Naive thymus-derived CD8-positive, alpha-beta T cell (primary cell): ENCODE data around the gene SIPA1L3. TPM values are rescaled to one million over a fixed set of nuclear protein-coding genes. Genes with fewer than 3 reads are reported as not detected.

ENCODE experiments used
- ATAC-seq, 2 donors: fragments of 150-1000 bp; cut with Tn5 transposase in 1 of 2; sonication (Bioruptor Pico), chemical (Tn5 transposase) in 1 of 2; 1 replicate in 1 of 2; 2 replicates in 1 of 2; pipeline ENCODE4 v1.10.0; 2021; ENCODE audit warnings: mild to moderate bottlenecking in 2 of 2, moderate library complexity in 2 of 2
- POLR2A ChIA-PET: fragments of 350-600 bp; sonication (Branson Sonifier 250); formaldehyde crosslinking; loops from one replicate; lab custom pipeline; 2021; ENCODE audit warnings: antibody characterized with exemption; lab: Charles Lee
- DNase-seq, 10 donors: peaks; one replicate each; pipeline versions ENCODE4 v3.0.0 to v3.0.0-alpha.2; 2020 to 2022
- H3K27ac Mint-ChIP-seq, 10 donors: one replicate each; pipeline ENCODE4 v1.8.0; 2020 to 2022; ENCODE audit warnings: mild to moderate bottlenecking in 10 of 10, mixed read lengths in 10 of 10, moderate library complexity in 4 of 10, inconsistent platforms in 1 of 10
- H3K27me3 Mint-ChIP-seq, 5 donors: one replicate each; pipeline ENCODE4 v1.8.0; 2021 to 2022; ENCODE audit warnings: mixed read lengths in 5 of 5
- H3K36me3 Mint-ChIP-seq, 3 donors: one replicate each; pipeline ENCODE4 v1.8.0; 2020 to 2022; ENCODE audit warnings: mixed read lengths in 3 of 3, mild to moderate bottlenecking in 2 of 3, inconsistent platforms in 1 of 3
- H3K4me1 Mint-ChIP-seq, 4 donors: one replicate each; pipeline ENCODE4 v1.8.0; 2021 to 2022; ENCODE audit warnings: mixed read lengths in 4 of 4
- H3K4me3 Mint-ChIP-seq, 10 donors: one replicate each; pipeline ENCODE4 v1.8.0; 2020 to 2022; ENCODE audit warnings: mild to moderate bottlenecking in 10 of 10, mixed read lengths in 10 of 10, moderate library complexity in 6 of 10, inconsistent platforms in 1 of 10
- H3K9me3 Mint-ChIP-seq, 9 donors: one replicate each; pipeline ENCODE4 v1.8.0; 2020 to 2022; ENCODE audit warnings: mixed read lengths in 9 of 9, mild to moderate bottlenecking in 3 of 9, inconsistent platforms in 1 of 9, moderate library complexity in 1 of 9
- polyA plus RNA-seq, 3 donors: library from polyadenylated mRNA; unstranded; fragments of 300-500 nt; fragmentation: Illumina TruSeq; gene quantifications; one replicate each; pipeline ENCODE4 v1.2.3, GENCODE V29; 2021
- total RNA-seq, 8 experiments: library from RNA in 2 of 8; stranded (reverse) in 2 of 8; gene quantifications; one replicate each; pipeline ENCODE4 v1.2.3 and lab custom pipeline; 2021 to 2026

Gene SIPA1L3
- total and polyA plus RNA-seq, 5 experiments from 2014 or later, result 0.66 to 34.5 (median 1.6) TPM

GRCh38 chr19:38158730-38159129 lies 251.7 kb downstream of the SIPA1L3 start:
- H3K36me3 Mint-ChIP-seq, result peaks cover 15 to 68% (median 59%) of the 10 kb centered on the region in 3 donors
- no peaks in the 10 kb centered on the region for H3K27me3 Mint-ChIP-seq
- H3K4me3 Mint-ChIP-seq, result no peak overlapping the region
- H3K27ac Mint-ChIP-seq, result no peak overlapping the region
- H3K4me1 Mint-ChIP-seq, result peaks cover 0 to 3% (median 0%) of the 10 kb centered on the region in 4 donors
- peaks cover 0 to 20% (median 6%) of the 10 kb centered on the region in 9 donors for H3K9me3 Mint-ChIP-seq
- no peak for ATAC-seq
- no peak for DNase-seq
- POLR2A ChIA-PET, result no interaction called here

- POLR2A ChIA-PET, result no interaction called here
- H3K36me3 Mint-ChIP-seq, result peaks cover 20 to 79% (median 69%) of the 10 kb centered on the region in 3 donors
- no peak overlapping the region for H3K4me3 Mint-ChIP-seq
- peaks cover 0 to 3% (median 0%) of the 10 kb centered on the region in 4 donors for H3K4me1 Mint-ChIP-seq
- no peaks in the 10 kb centered on the region for H3K27me3 Mint-ChIP-seq
- H3K27ac Mint-ChIP-seq, result no peak overlapping the region
- no peak for DNase-seq
- H3K9me3 Mint-ChIP-seq, result peaks cover 0 to 20% (median 6%) of the 10 kb centered on the region in 9 donors
- ATAC-seq, result no peak
Observed at GRCh38 chr19:38162094-38162493, 255.1 kb downstream of the SIPA1L3 start.

- DNase-seq, result no peak
- H3K27me3 Mint-ChIP-seq, result no peaks in the 10 kb centered on the region
- POLR2A ChIA-PET, result no interaction called here
- no peak for ATAC-seq
- H3K4me1 Mint-ChIP-seq, result peaks cover 0 to 3% (median 0%) of the 10 kb centered on the region in 4 donors
- H3K9me3 Mint-ChIP-seq, result peaks cover 0 to 20% (median 6%) of the 10 kb centered on the region in 9 donors
- H3K27ac Mint-ChIP-seq, result no peak overlapping the region
- peaks cover 20 to 81% (median 68%) of the 10 kb centered on the region in 3 donors for H3K36me3 Mint-ChIP-seq
- H3K4me3 Mint-ChIP-seq, result no peak overlapping the region
Observed at GRCh38 chr19:38162632-38163031, 255.6 kb downstream of the SIPA1L3 start.

GRCh38 chr19:38163419-38164290 lies 256.6 kb downstream of the SIPA1L3 start:
- Mint-ChIP-seq H3K27me3 (no peaks in the 10 kb centered on the region), H3K4me1 (no peaks in the 10 kb centered on the region), H3K27ac (no peak overlapping the region), H3K36me3 (peaks cover 15 to 79% (median 65%) of the 10 kb centered on the region in 3 donors), H3K4me3 (no peak overlapping the region), H3K9me3 (peaks cover 0 to 20% (median 6%) of the 10 kb centered on the region in 9 donors)
- ATAC-seq, result no peak
- DNase-seq, result no peak
- POLR2A ChIA-PET, result no interaction called here

- POLR2A ChIA-PET, result no interaction called here
- H3K36me3 Mint-ChIP-seq, result peaks cover 14 to 78% (median 60%) of the 10 kb centered on the region in 3 donors
- H3K4me1 Mint-ChIP-seq, result no peaks in the 10 kb centered on the region
- peaks cover 0 to 20% (median 6%) of the 10 kb centered on the region in 9 donors for H3K9me3 Mint-ChIP-seq
- no peak overlapping the region for H3K4me3 Mint-ChIP-seq
- DNase-seq, result no peak
- ATAC-seq, result no peak
- no peak overlapping the region for H3K27ac Mint-ChIP-seq
- H3K27me3 Mint-ChIP-seq, result no peaks in the 10 kb centered on the region
Observed at GRCh38 chr19:38164526-38164925, 257.5 kb downstream of the SIPA1L3 start.

GRCh38 chr19:38165335-38165734 lies 258.3 kb downstream of the SIPA1L3 start:
- DNase-seq (no peak), ATAC-seq (no peak)
- no peaks in the 10 kb centered on the region for H3K4me1 Mint-ChIP-seq
- H3K27ac Mint-ChIP-seq, result peak overlapping the region in 1 of 10 donors; percentile 42
- no peak overlapping the region for H3K4me3 Mint-ChIP-seq
- H3K9me3 Mint-ChIP-seq, result peaks cover 0 to 20% (median 6%) of the 10 kb centered on the region in 9 donors
- POLR2A ChIA-PET, result no interaction called here
- H3K36me3 Mint-ChIP-seq, result peaks cover 14 to 79% (median 59%) of the 10 kb centered on the region in 3 donors
- H3K27me3 Mint-ChIP-seq, result no peaks in the 10 kb centered on the region

- Mint-ChIP-seq H3K9me3 (no peaks in the 10 kb centered on the region), H3K27me3 (no peaks in the 10 kb centered on the region), H3K4me3 (no peak overlapping the region), H3K27ac (no peak overlapping the region), H3K4me1 (no peaks in the 10 kb centered on the region), H3K36me3 (peaks cover 6 to 51% (median 36%) of the 10 kb centered on the region in 3 donors)
- no peak for DNase-seq
- POLR2A ChIA-PET, result no interaction called here
- no peak for ATAC-seq
Observed at GRCh38 chr19:38168637-38169036, 261.6 kb downstream of the SIPA1L3 start.

- ATAC-seq (no peak), DNase-seq (no peak)
- Mint-ChIP-seq H3K27ac (no peak overlapping the region), H3K4me1 (no peaks in the 10 kb centered on the region), H3K4me3 (no peak overlapping the region), H3K9me3 (no peaks in the 10 kb centered on the region), H3K36me3 (peaks cover 1 to 37% (median 23%) of the 10 kb centered on the region in 3 donors), H3K27me3 (no peaks in the 10 kb centered on the region)
- POLR2A ChIA-PET, result no interaction called here
Observed at GRCh38 chr19:38170334-38170733, 263.3 kb downstream of the SIPA1L3 start.

GRCh38 chr19:38172001-38172400 lies 265.0 kb downstream of the SIPA1L3 start:
- no peak for DNase-seq
- Mint-ChIP-seq H3K27me3 (no peaks in the 10 kb centered on the region), H3K27ac (peak overlapping the region in 2 of 10 donors; percentile 41 to 45), H3K4me1 (no peaks in the 10 kb centered on the region), H3K4me3 (no peak overlapping the region), H3K9me3 (no peaks in the 10 kb centered on the region), H3K36me3 (peaks cover 0 to 22% (median 15%) of the 10 kb centered on the region in 3 donors)
- POLR2A ChIA-PET, result no interaction called here
- no peak for ATAC-seq

GRCh38 chr19:38173291-38174041 lies 266.5 kb downstream of the SIPA1L3 start:
- no peak for DNase-seq

GRCh38 chr19:38175422-38175821 lies 268.4 kb downstream of the SIPA1L3 start:
- Mint-ChIP-seq H3K27me3 (no peaks in the 10 kb centered on the region), H3K4me3 (no peak overlapping the region), H3K27ac (no peak overlapping the region), H3K9me3 (peaks cover 0 to 27% (median 8%) of the 10 kb centered on the region in 9 donors), H3K36me3 (peaks cover 9 to 27% (median 18%) of the 10 kb centered on the region in 3 donors), H3K4me1 (no peaks in the 10 kb centered on the region)
- ATAC-seq (no peak), DNase-seq (no peak)
- POLR2A ChIA-PET, result no interaction called here

More at GRCh38 chr19:38173291-38174041, 266.5 kb downstream of the SIPA1L3 start:
- POLR2A ChIA-PET, result interaction anchor here (0.6 kb wide), 1 partner anchor 8 kb away, joined by 4 read pairs; no protein-coding TSS in a partner anchor
- peaks cover 0 to 8% (median 0%) of the 10 kb centered on the region in 9 donors for H3K9me3 Mint-ChIP-seq
- H3K27ac Mint-ChIP-seq, result peak overlapping the region in 1 of 10 donors; percentile 63
- ATAC-seq, result no peak
- peaks cover 0 to 16% (median 12%) of the 10 kb centered on the region in 3 donors for H3K36me3 Mint-ChIP-seq
- H3K27me3 Mint-ChIP-seq, result no peaks in the 10 kb centered on the region
- no peak overlapping the region for H3K4me3 Mint-ChIP-seq
- no peaks in the 10 kb centered on the region for H3K4me1 Mint-ChIP-seq

- Mint-ChIP-seq H3K27ac (no peak overlapping the region), H3K27me3 (no peaks in the 10 kb centered on the region), H3K4me1 (peaks cover 0 to 7% (median 0%) of the 10 kb centered on the region in 4 donors), H3K4me3 (no peak overlapping the region), H3K36me3 (peaks cover 19 to 46% (median 44%) of the 10 kb centered on the region in 3 donors), H3K9me3 (peaks cover 0 to 35% (median 13%) of the 10 kb centered on the region in 9 donors)
- ATAC-seq, result no peak
- POLR2A ChIA-PET, result no interaction called here
- no peak for DNase-seq
Observed at GRCh38 chr19:38180071-38180470, 273.1 kb downstream of the SIPA1L3 start.
